DMS53 treated with DMSO at 0.1 percent for 48 hours (cell line): ENCODE data around the gene OVOL1.

ENCODE experiments used
- DNase-seq: peaks from one replicate; lab custom pipeline; 2025; ENCODE audit not compliant: unreplicated experiment; lab: John Stamatoyannopoulos, UW

OVOL1 gene

DNA sequence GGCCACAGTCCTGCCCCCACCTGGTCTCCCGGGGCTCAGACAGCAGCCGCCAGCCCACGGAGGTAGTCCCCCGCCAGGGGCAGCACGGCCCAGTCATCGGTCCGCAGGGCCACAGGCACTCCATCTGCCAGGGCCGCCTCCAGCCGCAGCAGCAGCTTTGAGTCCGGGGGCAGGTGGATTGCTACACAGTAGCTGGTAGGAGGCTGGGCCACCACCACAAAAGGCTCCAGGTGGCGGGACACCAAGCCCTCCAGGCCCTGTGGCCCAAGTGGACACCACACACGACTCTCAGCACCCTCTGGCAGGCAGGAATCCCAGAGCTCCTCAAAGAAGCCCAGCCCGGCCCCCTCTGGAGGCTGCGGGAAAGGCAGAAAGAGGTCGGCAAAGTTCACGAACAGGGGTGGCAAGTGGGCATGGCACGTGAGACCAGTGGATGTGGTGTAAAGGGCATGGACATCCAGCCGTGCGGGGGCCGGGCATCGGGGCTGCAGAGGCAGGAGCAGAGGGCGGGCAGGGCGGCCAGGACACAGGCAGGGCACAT, 9.0 kb upstream of the OVOL1 start:
- DNase-seq = no peak

DNA sequence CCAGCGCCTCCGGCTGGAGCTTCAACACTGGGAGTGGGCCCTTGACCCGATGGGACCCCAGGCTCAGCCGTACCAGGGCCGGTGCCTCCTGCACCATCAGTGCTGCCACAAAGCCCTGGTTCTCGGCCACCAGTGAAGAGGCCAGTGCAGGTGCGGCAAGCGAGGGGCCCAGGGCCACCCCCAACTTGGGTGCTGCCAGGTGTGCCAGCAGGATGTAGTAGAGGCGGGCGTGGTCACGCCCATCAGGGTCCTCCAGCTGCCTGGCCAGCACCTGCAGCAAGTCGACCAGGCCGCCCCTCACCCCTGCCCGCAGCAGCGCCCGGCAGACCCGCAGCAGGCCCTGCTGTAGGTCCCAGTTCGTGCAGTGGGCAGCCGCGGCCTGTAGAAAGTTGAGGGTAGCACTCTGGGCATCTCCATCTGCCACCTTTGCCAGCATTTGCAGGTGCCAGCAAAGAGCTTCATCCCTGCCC, 8.4 kb upstream of the OVOL1 start:
- no peak for DNase-seq

DNA sequence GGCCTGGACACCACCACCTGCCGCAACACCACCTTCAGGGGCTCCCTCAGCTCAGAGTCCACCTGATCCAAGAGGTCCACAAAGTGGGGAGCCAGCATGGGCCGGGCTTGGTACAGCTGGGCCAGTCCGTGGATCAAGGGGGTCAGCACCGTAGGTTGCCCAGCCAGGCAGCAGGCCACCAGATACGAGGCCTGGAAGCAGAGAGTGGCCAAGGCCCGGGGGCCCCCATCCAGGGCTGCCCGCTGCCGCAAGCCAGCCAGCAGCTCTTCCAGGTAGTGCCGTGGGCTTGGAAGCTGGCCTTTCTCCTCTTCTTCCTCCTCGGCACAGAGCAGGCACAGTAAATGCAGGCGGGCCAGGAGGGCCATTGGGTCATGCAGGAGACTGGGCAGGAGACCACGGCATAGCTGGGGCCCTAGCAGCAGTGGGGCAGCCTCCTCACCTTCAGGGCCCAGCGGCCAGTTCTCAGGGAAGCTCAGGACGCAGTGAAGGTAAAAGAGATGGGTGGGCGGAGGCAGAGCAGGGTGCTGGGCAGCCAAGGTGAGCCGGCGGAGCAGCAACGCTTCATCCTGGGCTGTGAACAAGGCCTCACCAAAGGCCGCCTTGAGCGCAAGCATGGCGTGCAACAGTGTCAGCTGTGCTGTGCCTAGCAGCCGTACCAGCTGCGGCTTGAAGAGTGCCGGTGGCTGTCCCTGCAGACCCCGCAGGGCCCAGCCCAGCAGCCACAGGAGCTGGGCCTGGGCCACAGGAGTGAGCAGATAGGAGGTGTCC, 7.8 kb upstream of the OVOL1 start:
- DNase-seq = no peak

DNA sequence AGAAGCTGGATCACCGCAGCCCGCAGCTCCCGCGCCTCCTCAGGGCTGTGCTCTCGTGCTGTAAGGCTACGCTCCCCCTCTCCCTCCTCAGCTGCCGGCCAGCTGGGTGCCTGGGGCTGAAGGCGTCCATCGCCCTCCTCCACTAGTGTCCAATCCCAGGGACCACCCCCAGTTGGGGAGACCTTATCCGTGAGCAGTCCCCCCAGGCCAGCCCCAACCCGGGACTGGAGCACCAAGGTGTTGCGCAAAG, 7.3 kb upstream of the OVOL1 start:
- DNase-seq = no peak

DNA sequence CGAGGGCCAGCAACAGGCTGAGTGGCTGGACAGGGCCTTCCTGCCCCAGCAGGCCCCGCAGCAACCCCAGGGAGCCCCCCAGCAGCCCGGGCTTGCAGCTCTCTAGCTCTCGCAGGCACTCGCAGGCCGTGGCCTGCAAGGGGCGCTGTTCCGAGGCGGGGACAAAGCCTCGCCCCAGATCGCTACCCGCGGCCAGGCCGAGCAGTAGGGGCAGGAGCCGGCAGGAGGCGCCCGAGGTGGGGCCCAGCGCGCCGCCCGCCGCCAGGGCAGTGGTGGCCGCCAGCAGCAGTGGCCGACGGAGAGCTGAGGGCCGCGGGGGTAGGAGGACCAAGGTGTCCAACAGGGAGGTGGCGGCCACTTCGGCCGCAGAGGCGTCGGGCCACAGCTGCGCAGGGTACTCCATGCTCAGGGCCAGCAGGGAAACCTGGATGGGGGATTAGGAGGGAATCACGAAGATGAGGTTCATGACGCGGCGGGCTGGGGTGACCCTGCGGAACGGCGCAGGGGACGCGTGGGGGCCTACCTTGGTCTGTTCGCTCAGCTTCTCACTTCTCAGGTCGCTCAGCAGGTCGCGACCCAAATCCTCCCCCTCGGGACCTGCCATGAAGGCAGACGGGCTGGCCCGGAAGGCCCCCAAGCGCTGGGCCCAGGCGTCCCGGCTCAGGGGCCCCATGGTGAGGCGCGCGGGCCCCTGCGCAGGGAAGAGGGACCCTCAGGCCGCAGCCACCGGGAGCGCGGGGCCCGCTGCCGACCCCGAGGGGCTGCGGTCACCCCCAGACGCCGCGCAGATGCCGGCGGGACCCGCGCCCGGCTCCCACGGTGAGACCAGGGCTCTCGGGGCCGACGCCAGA, 6.7 kb upstream of the OVOL1 start:
- peak; percentile 78 for DNase-seq

DNA sequence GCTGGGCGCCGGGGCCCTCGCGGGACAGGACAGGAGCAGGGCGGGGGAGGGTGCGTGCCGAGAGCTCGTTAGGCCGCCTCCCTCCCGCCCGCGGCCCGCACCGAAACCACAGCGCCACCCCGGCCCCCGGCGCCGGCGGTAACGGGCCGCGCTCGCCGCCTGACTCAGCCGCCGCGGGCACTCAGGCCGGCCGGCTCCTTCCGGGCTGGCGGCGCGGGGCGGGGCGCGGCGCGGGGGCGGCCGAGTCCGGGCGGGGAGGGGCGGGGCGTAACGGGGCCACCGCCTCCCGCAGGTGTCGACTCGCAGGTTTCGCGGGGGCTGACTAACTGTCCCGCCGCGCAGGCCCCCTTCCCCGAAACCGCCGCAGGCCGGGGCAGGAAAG, 6.1 kb upstream of the OVOL1 start, which contains the start of gene AP5B1:
Gene AP5B1, minus strand, starts transcription at position 207 of the 382 bp plus-strand sequence. CDS start 385 bp downstream, outside the sequence.
- peak; percentile 35 for DNase-seq

DNA sequence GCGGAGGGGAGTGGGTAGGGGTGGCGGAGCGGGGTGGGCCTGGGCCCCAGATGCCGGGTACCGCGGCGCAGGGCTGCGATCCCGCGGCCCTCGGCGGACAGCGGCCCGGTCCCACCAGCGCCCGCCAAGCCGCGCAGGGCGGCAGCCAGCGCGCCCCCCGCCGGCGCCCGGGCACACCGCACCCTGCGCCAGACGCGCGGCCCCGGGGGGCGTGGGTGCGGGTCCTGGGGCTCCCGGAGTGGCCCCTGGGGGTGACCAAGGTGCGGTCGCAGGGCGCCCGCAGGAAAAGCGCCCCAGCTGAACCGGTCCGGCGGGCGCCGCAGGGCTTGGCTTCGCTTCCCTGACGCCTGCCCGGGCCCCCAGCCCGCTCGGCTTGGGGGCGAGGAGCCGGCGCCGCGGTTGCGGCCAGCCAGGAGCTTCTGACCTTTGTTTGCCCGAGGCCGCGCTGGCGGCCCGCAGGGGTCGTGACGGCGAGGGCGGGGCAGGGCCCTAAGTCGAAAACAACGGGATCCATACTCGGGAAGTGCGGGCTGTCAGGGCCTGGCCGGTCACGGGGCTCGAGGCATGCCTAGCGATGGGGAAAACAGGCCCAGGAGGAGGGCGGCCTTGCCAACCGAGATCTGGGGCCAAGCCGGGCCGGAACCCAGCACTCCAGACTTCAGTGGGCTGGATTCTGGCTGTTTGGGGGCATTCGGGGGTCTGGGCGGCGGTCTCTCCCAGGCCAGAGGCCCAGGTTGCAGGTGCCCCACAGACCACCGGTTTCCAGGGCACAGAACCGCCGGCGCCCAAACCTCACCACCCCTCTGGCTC, 5.5 kb upstream of the OVOL1 start:
- DNase-seq = peak; percentile 21

DNA sequence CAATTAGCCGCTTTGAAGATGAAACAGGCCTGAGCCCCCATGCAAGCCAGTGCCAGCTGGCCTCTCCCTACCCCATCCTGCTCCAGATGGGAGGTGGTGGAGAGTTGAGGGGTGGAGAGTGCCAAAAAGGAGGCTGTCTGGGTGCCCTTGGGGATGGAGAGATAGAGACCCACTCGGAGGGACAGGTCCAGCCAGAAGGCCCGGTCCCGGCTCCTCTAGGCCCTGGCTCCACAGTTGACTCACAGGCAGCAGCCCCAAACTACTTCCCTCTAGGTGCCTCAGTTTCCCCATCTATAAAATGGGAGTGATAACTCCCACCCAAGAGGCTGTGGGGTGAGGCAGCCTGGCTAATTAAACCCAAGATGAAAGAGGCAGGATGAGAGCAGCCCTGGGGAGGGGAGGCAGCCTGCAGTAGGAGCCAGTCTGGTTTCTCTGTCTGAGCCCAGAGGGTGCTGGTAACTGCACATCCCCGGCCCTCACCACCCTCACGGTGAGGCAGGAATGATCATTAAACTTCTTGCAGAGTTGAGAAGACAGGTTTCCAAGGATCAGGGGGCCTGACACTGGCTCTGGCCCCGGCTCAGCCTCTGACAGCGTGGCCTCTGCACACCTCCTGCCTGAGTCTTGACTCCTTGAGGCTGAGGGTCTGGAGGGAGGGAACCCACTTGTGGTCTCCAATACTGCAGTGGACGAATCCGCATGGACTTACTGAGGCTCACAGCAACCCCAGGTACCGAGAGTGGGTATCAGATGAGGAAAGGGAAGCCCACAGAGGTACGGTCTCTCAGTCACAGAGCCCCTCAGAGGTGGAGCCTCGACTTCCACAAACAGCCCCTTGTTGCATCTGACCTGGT, 4.7 kb upstream of the OVOL1 start:
- no peak for DNase-seq

DNA sequence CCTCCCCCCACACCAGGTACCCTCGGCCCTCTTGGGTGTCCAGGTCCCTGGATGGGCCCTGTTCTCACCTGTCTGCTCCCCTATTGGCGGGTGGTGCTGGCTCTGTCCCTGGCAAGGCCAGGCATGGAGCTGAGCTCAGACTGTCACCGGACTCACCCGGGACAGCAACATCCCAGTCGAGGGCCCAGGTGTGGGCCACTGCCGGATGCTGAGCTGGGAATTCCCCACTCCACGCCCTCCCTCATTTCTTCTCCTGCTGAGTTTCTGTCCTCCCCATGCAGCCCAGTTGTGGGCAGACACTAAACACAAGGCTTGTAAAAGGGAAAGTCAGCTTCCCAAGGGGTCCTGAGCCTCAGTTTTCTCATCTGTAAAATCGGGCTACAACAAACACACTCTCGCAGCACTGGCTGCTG, 4.0 kb upstream of the OVOL1 start:
- DNase-seq = no peak

DNA sequence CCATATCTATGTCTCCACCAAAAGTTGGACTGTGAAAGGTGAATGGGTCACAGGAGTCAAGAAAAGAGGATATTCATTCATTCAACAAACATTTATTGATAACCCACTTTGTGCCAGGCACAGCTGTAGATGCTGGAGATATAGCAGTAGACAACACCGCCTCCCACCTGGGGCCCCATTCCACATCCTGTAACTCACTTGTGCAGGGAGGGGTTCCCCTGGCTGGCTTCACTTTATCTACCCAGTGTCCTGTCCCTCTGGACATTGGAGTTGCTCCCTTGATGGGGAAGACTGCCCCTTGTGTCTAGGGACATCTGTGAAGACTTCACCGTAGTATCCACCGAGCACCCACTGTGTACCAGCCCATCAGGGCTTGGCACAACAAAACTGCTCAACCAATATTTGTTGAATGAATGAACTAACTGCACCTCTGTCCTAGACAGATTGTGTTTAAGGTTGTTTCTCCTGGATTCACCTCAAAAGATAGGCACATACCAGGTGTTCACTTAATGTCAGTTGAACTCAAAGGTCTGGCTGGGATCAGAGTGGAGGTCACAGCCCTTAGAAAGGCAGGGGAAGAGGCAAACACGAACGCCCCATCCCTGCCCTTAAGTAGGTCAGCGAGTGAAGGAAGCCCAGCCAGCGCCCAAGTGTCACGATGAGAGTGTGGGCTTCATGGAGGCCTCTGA, 1.4 kb upstream of the OVOL1 start:
- DNase-seq = no peak

DNA sequence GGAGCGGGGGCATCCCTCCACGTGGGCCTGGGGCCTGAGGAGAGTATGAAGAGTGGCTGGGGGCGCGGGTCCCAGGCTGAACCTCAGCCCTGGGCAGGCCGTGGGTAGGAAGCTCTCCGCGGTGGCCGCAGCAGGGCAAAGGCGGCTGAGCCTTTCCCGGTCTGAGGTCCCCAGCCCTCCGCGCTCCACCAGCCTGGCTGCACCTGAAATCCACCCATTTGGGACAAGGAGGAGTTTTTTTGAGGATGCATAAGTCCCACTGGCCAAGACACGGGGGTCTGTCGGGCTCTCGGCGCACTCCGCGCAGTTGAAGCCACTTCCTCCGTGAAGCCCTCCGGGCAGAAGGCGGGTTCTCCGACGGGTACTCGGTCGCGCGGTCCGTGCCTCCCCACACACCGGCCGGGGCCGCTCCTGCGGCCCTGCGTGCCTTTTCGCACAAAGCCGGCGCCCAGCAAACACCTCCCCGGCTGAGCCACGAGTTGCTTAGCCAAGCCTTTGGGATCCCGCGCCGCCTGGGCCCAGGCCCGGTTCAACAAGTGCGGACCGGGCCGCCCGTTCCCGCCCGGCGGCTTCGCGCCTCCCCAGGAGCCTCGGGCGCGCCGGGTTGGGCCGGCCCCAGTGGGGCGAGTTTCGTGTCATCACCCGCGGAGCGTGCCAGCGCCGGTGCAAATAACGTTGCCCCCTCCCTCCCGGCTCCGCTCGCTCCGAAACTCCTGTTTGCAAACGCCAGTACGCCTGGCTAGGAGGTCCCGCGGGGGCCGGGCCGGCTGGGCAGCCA, 666 bp upstream of the OVOL1 start:
- DNase-seq = peak; percentile 6

DNA sequence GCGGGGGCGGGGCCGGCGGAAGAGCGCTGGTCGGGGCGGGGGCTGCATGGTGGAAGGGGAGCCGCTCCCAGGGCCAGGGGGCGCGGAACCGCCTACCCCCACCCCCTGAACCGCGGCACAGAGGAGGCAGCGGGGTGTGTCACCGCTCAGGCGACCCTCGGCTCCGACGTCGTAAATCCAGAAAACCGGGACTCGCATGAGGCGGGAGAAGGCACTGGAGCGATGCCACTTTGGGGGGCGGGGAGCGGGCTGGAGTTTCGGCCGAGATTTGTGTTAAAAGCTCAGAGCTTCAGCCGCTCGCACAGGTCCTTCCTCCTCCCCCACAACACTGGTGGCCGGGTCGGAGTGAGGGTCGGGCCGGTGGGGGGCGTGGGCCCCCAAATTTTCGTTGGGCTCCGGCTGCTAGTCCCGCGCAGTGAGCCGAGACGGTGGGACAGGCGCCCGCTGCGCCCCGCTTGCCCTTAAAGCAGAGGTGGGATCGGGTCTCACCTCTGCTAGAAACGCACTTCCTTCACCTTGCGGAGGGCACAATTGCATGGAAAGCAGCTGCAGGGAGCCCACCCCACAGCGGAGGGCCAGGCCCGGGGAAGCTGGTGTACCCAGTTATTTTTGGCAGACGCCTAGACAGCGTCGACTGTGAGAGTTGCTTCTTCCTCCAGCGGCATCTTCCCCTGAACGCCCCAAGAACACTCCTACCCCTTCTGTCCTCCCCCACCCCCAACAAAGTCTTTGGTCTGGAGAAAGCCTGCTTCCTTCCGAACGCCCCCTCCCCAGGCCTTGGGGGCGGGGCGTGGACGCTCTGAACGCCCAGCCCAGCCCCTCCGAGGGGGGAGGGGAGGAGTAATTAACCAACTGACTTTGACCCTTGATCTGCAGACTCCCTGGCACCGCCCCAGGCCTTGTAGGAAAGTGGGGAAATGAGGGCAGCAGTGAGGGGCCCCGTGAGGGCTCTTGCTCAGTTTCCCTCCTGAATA, 1.1 kb downstream of the OVOL1 start:
- no peak for DNase-seq

DNA sequence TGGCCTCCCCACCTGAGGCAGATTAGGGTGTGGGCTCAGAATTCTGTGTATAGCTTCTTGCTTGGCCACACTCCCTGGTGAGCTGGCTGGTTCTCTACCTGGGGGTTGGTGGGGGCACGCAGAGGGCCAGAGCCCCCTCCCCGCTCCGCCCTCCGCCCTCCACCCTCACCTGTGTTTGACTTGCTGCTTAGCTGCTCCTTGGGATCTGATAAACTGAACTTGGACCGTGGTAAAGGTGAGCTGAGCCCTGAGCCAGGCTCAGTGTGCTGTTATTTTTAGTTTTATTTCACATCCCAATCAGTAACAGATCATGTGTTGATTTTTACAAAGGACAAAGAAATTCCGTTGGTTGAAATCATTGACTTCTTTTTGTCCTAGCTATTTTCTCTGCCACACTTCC, 2.0 kb downstream of the OVOL1 start:
- no peak for DNase-seq

DNA sequence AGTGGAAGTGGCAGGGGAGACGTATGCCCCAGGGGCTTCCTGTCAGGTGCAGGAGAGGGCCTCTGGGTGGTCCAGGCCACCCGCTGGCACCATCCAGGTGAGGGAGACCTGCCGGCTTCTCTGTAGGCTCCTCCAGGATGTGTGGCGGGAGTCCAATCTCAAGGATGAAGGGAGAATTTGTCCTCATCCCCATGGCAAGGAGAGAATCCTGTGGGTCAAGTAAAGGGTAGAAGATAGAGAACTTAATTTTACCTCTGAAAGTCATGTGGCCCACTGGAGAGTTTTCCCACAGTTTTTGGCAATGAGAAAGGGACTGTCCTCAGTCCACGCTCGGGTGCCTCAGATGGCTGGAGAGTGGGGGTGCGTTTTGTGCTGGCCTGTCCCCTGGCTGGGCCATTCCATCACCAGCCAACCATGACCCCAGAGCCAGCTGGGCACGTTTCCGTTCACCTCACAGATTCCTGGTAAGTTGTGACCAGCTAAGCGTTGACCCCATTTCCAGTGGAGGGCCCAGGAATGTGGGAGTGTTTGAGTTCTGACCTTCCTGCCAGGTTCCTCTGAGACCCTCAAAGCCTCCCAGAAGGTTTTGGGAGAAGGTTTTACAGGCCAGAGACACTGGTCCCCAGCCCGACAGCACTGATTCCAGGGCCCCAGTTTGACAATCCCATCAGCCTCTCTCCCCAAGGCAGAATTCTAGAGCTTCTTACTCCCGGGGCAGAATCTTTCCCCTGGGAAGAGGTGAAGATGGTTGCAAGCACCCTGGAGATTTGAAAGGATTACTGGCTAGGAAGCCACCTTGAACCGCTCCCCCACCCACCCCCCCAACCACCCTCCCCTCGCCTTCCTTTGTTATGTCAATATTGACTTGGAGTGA, 2.6 kb downstream of the OVOL1 start:
- no peak for DNase-seq

DNA sequence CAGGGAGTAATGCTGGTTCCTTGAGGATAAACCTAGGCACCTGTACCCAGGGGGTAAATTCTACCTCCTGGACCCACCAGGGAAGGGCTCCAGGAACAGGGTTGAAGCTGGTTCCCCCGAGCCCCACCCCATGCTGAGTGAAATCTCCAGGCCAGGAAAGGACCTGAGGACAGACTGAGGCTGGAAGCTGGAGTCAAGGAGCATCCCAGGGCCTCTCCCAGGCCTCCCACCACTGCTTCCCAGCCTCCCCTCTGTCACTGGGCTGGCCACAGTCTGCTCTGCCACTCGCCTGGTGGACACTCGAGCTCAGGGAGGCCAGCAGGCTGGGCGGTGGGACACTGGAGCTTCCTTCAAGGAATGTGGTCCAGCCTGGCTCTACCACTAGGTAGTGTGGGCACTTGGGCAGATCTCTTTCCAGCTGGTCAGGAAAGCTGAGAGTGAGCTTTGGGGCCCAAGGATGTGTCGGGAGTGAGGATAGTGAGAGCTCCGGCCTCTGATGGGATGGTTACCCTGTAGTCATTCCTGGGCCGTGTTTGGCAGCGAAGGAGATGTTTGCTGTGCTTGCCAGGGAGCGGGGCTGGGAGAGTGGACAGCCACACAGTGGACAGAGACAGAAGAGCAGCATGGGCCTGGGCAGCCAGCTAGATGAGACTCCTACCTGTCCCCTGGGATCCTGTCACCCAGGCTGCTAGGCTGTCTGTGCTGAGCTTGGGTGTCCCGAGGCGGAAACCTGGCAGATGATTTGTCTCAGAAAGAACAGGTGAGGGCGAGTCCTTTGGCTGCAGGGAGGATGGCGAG, 3.4 kb downstream of the OVOL1 start:
- no peak for DNase-seq
